ENCODE results near the gene SGMS1.
"Not testable (repeated sequence)": the region's sequence is repeated elsewhere in the genome, so short reads cannot be mapped to it uniquely, and the experiment has no call there.

Gene SGMS1

GRCh38 chr10:50512743-50513416 is 110.9 kb downstream of the SGMS1 start:
- no peak overlapping the region for H3K4me3 ChIP-seq (ENCODE audit: low read depth, low read length)

- no peak overlapping the region for H3K4me3 ChIP-seq (ENCODE audit: low read depth, low read length)
Measured at GRCh38 chr10:50512214-50512595, 111.6 kb downstream of the SGMS1 start.

GRCh38 chr10:50511492-50512213 is 112.1 kb downstream of the SGMS1 start:
- no peak overlapping the region for H3K4me3 ChIP-seq (ENCODE audit: low read depth, low read length)

GRCh38 chr10:50510517-50511473 is 113.0 kb downstream of the SGMS1 start:
- no peak overlapping the region for H3K4me3 ChIP-seq (ENCODE audit: low read depth, low read length)

- H3K4me3 ChIP-seq (ENCODE audit: low read depth, low read length), result no peak overlapping the region
Measured at GRCh38 chr10:50508315-50509051, 115.3 kb downstream of the SGMS1 start.

- no peak overlapping the region for H3K4me3 ChIP-seq (ENCODE audit: low read depth, low read length)
Measured at GRCh38 chr10:50506861-50507573, 116.7 kb downstream of the SGMS1 start.

- no peak overlapping the region for H3K4me3 ChIP-seq (ENCODE audit: low read depth, low read length)
Measured at GRCh38 chr10:50504389-50504788, 119.4 kb downstream of the SGMS1 start.

GRCh38 chr10:50503661-50504320 is 120.0 kb downstream of the SGMS1 start:
- no peak overlapping the region for H3K4me3 ChIP-seq (ENCODE audit: low read depth, low read length)

- H3K4me3 ChIP-seq (ENCODE audit: low read depth, low read length), result not testable (repeated sequence)
Measured at GRCh38 chr10:50503156-50503555, 120.6 kb downstream of the SGMS1 start.

- H3K4me3 ChIP-seq (ENCODE audit: low read depth, low read length), result no peak overlapping the region
Measured at GRCh38 chr10:50501924-50502452, 121.8 kb downstream of the SGMS1 start.

GRCh38 chr10:50501478-50501877 is 122.3 kb downstream of the SGMS1 start:
- no peak overlapping the region for H3K4me3 ChIP-seq (ENCODE audit: low read depth, low read length)

- no peak overlapping the region for H3K4me3 ChIP-seq (ENCODE audit: low read depth, low read length)
Measured at GRCh38 chr10:50498465-50498864, 125.3 kb downstream of the SGMS1 start.

GRCh38 chr10:50497758-50498157 is 126.0 kb downstream of the SGMS1 start:
- no peak overlapping the region for H3K4me3 ChIP-seq (ENCODE audit: low read depth, low read length)

- no peak overlapping the region for H3K4me3 ChIP-seq (ENCODE audit: low read depth, low read length)
Measured at GRCh38 chr10:50496228-50496627, 127.5 kb downstream of the SGMS1 start.

GRCh38 chr10:50490241-50490640 is 133.5 kb downstream of the SGMS1 start:
- no peak overlapping the region for H3K4me3 ChIP-seq (ENCODE audit: low read depth, low read length)

GRCh38 chr10:50484550-50484949 is 139.2 kb downstream of the SGMS1 start:
- not testable (repeated sequence) for H3K4me3 ChIP-seq (ENCODE audit: low read depth, low read length)

- no peak overlapping the region for H3K4me3 ChIP-seq (ENCODE audit: low read depth, low read length)
Measured at GRCh38 chr10:50480054-50481007, 143.4 kb downstream of the SGMS1 start.
